ENCODE results near the gene PLD1. TPM values are rescaled to one million over a fixed set of nuclear protein-coding genes. Genes with fewer than 3 reads are reported as not detected.
A peak's percentile ranks its signal among the peaks of the same experiment; 100 is the strongest.

Gene PLD1
- total and polyA plus RNA-seq, 10 of the 15 experiments (the other 5 are each of a cell fraction or from before 2014, with no cell fraction given): 2.9 to 108 (median 3.6) TPM

DNA sequence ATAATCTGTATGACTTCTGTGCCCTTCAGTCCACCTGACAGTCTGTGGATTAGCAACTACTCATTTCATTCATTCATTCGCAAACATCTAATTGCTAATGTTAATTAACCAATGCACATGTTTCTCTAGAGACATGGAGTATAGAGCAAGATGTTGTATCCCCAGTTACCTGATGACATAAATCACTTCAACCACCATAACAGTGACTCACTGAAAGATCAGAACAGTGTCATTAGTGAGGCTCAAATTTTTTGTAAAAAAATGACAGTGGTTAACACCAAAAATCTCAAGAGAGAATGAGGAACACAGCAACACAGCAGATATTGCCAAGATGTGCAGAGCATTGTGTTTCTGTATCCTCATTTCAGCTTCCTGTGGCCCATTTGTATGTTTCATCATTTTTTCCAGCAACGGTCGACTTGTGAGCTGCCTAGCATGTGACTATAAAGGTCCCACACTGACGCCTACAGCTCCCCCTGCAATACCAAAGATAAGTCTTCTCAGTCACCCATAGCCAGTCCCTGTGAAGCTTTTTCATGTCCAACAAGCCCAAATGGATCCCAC, 3.7 kb upstream of the PLD1 start (continued):
- TF ChIP-seq, protein P1, sequence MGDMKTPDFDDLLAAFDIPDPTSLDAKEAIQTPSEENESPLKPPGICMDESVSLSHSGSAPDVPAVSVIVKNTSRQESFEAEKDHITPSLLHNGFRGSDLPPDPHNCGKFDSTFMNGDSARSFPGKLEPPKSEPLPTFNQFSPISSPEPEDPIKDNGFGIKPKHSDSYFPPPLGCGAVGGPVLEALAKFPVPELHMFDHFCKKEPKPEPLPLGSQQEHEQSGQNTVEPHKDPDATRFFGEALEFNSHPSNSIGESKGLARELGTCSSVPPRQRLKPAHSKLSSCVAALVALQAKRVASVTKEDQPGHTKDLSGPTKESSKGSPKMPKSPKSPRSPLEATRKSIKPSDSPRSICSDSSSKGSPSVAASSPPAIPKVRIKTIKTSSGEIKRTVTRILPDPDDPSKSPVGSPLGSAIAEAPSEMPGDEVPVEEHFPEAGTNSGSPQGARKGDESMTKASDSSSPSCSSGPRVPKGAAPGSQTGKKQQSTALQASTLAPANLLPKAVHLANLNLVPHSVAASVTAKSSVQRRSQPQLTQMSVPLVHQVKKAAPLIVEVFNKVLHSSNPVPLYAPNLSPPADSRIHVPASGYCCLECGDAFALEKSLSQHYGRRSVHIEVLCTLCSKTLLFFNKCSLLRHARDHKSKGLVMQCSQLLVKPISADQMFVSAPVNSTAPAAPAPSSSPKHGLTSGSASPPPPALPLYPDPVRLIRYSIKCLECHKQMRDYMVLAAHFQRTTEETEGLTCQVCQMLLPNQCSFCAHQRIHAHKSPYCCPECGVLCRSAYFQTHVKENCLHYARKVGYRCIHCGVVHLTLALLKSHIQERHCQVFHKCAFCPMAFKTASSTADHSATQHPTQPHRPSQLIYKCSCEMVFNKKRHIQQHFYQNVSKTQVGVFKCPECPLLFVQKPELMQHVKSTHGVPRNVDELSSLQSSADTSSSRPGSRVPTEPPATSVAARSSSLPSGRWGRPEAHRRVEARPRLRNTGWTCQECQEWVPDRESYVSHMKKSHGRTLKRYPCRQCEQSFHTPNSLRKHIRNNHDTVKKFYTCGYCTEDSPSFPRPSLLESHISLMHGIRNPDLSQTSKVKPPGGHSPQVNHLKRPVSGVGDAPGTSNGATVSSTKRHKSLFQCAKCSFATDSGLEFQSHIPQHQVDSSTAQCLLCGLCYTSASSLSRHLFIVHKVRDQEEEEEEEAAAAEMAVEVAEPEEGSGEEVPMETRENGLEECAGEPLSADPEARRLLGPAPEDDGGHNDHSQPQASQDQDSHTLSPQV (IDR thresholded peaks at IDR 0.05): no peak; the same call in 1 of the 2 replicates
- TF ChIP-seq, protein P2, sequence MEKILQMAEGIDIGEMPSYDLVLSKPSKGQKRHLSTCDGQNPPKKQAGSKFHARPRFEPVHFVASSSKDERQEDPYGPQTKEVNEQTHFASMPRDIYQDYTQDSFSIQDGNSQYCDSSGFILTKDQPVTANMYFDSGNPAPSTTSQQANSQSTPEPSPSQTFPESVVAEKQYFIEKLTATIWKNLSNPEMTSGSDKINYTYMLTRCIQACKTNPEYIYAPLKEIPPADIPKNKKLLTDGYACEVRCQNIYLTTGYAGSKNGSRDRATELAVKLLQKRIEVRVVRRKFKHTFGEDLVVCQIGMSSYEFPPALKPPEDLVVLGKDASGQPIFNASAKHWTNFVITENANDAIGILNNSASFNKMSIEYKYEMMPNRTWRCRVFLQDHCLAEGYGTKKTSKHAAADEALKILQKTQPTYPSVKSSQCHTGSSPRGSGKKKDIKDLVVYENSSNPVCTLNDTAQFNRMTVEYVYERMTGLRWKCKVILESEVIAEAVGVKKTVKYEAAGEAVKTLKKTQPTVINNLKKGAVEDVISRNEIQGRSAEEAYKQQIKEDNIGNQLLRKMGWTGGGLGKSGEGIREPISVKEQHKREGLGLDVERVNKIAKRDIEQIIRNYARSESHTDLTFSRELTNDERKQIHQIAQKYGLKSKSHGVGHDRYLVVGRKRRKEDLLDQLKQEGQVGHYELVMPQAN (conservative IDR thresholded peaks at IDR 0.05): 0 out of 2 replicates have a peak, but pooled peaks have one; percentile 25
- TF ChIP-seq POU2F2 (IDR thresholded peaks at IDR 0.05; ENCODE audit: borderline replicate concordance, low read depth, low read length) (0 out of 3 replicates have a peak, but pooled peaks have one; percentile 20), IKZF1 (conservative IDR thresholded peaks at IDR 0.05) (peak; percentile 85)
- TF ChIP-seq, protein P3, sequence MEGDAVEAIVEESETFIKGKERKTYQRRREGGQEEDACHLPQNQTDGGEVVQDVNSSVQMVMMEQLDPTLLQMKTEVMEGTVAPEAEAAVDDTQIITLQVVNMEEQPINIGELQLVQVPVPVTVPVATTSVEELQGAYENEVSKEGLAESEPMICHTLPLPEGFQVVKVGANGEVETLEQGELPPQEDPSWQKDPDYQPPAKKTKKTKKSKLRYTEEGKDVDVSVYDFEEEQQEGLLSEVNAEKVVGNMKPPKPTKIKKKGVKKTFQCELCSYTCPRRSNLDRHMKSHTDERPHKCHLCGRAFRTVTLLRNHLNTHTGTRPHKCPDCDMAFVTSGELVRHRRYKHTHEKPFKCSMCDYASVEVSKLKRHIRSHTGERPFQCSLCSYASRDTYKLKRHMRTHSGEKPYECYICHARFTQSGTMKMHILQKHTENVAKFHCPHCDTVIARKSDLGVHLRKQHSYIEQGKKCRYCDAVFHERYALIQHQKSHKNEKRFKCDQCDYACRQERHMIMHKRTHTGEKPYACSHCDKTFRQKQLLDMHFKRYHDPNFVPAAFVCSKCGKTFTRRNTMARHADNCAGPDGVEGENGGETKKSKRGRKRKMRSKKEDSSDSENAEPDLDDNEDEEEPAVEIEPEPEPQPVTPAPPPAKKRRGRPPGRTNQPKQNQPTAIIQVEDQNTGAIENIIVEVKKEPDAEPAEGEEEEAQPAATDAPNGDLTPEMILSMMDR (IDR thresholded peaks at IDR 0.05 in 2 of 3, conservative IDR thresholded peaks at IDR 0.05 in 1 of 3; ENCODE audit: control insufficient read depth in 2 of 3, extremely low read depth in 1 of 3, insufficient read depth in 1 of 3, low read depth in 3 of 3, low read length in 3 of 3): peak in 1 of 3 experiments; percentile 43; a peak in 2 of 6 replicates

Measured in GM12878 (cell line).